ENCODE results near the gene CISD3. TPM values are rescaled to one million over a fixed set of nuclear protein-coding genes. Genes with fewer than 3 reads are reported as not detected.
"Not testable (repeated sequence)": the region's sequence is repeated elsewhere in the genome, so short reads cannot be mapped to it uniquely, and the experiment has no call there.

CISD3 gene
- total and polyA plus RNA-seq, 5 donors: 43.7 to 78.1 (median 71.1) TPM

DNA sequence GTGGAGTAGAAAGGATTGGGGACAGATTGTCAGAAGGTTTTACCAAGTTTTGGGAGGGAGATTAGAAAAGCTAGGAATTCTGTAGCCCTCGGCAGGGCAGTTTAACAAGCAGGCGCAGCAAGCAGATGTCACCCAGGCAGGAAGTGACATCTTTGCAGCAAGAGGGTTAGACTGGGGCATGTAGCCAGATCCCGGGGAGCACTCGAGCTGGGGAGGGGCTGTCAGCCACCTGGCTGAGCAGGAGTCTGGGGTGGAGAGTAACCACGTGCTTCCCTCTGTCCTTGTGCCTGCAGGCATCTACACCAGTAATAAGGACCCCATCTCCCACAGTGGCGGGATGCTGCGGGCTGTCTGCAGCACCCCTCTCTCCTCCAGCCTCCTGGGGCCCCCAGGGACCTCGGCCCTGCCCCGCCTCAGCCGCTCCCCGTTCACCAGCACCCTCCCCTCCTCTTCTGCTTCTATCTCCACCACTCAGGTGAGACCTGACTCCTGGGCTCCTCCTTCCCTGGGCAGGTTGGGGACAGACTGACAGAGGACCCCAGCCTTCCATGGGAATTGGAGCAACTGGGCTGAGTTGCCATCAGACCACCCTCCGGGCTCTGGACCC, 12.9 kb upstream of the CISD3 start:
- intact Hi-C loops (cut with DNase I): no loop called here
- ATAC-seq: no peak
- no peak for DNase-seq
- Histone ChIP-seq H3K4me1 (ENCODE audit: control insufficient read depth, insufficient read depth, low read length) (no peaks in the 10 kb centered on the region), H3K27ac (ENCODE audit: low read length) (no peak overlapping the region), H3K27me3 (ENCODE audit: control insufficient read depth, insufficient read depth) (no peaks in the 10 kb centered on the region), H3K4me3 (ENCODE audit: low read length) (no peak overlapping the region), H3K9me3 (ENCODE audit: control insufficient read depth, low read length) (no peaks in the 10 kb centered on the region)
- WGBS: 82% methylated on average over 12 of the region's 12 CpGs

DNA sequence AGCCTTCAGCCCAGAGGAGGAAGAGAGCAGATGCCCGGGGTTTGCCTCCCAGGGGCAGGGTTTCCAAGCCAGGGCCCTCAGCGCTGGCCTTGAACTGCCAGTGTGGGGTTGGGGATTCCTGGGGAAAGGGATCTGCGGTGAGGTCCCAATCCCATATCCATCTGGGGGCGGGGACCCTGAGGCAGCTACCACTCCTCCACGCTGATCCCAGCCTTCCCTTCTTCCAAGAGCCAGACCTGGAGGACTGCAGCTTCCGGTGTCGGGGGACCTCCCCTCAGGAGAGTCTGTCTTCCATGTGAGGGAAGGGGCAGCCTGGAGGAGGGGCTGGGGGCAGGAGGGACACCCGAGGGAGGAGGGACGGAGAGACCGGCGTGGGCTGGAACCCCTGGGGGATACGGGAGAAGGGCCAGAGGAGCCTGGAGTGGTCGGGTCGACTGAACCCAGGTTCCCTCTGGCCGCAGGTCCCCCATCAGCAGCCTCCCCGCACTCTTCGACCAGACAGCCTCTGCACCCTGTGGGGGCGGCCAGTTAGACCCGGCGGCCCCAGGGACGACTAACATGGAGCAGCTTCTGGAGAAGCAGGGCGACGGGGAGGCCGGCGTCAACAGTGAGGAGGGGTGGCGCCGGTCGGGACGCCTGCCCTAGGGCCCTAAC, 10.7 kb upstream of the CISD3 start:
- peak in 1 of 2 donors; percentile 1 for ATAC-seq
- no peak overlapping the region for H3K4me3 ChIP-seq (ENCODE audit: low read length)
- intact Hi-C loops (cut with DNase I): no loop called here
- DNase-seq: peak in 1 of 3 donors; percentile 13
- H3K4me1 ChIP-seq (ENCODE audit: control insufficient read depth, insufficient read depth, low read length): no peaks in the 10 kb centered on the region
- no peaks in the 10 kb centered on the region for H3K9me3 ChIP-seq (ENCODE audit: control insufficient read depth, low read length)
- H3K27ac ChIP-seq (ENCODE audit: low read length): no peak overlapping the region
- WGBS: 83% methylated on average over 29 of the region's 29 CpGs
- no peaks in the 10 kb centered on the region for H3K27me3 ChIP-seq (ENCODE audit: control insufficient read depth, insufficient read depth)

DNA sequence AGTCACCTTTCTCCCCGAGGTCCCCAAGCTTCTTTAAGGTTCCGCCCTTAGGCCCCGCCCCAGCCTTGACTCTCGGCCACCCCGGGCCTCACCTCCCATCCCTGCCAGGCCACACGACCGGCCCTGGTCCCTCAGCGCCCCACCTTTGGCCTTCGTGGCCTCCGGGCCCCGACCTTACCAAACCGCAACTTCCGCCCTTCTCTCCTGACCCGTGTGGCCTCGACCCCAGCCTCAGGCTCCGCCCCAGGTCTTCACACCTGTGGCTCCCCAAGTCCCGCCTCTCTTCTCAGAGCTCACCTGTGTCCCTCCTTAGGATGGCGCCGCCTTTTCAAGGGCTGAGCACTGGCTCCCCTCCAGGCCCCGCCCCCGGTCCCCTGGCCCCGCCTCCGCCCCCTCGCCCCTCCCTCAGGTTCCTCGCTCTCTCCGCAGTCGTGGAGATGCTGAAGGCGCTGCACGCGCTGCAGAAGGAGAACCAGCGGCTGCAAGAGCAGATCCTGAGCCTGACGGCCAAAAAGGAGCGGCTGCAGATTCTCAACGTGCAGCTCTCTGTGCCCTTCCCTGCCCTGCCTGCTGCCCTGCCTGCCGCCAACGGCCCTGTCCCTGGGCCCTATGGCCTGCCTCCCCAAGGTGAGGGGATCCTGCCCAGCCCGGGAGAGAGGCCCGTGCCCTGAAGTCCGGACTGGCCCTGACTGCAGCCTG, 10.0 kb upstream of the CISD3 start:
- intact Hi-C loops (cut with DNase I): no loop called here
- ATAC-seq: peak in 1 of 2 donors; percentile 3
- 72% methylated on average over 39 of the region's 39 CpGs for WGBS

DNA sequence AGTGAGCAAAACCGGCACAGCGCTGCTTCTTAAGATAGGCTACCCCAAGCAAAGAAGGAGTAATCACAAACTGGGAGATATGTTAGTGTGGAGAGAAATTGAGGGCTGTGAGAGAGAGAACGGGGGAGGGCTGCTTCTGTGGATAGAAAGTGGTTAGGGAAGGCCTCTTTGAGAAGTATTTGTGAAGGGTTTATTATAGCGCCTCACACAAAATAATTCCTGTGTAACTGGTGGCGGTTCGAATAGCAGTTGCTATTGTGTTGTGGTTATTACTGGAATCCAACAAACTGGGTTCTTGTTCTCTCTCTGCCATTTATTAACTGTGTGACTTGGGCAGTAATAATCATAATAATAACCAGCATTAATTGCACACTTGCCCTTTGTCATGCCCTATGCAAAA, 9.2 kb upstream of the CISD3 start:
- ATAC-seq (no peak), DNase-seq (no peak)
- no peak overlapping the region for H3K27ac ChIP-seq (ENCODE audit: low read length)
- H3K9me3 ChIP-seq (ENCODE audit: control insufficient read depth, low read length): no peaks in the 10 kb centered on the region
- no peaks in the 10 kb centered on the region for H3K27me3 ChIP-seq (ENCODE audit: control insufficient read depth, insufficient read depth)
- H3K4me3 ChIP-seq (ENCODE audit: low read length): no peak overlapping the region
- H3K4me1 ChIP-seq (ENCODE audit: control insufficient read depth, insufficient read depth, low read length): no peaks in the 10 kb centered on the region
- whole genome bisulfite sequencing: 86% methylated on average over 6 of the region's 6 CpGs
- intact Hi-C loops (cut with DNase I): no loop called here

More for the DNA sequence above, 10.0 kb upstream of the CISD3 start:
- no peak for DNase-seq
- Histone ChIP-seq H3K4me3 (ENCODE audit: low read length) (no peak overlapping the region), H3K27ac (ENCODE audit: low read length) (no peak overlapping the region), H3K27me3 (ENCODE audit: control insufficient read depth, insufficient read depth) (no peaks in the 10 kb centered on the region), H3K4me1 (ENCODE audit: control insufficient read depth, insufficient read depth, low read length) (no peaks in the 10 kb centered on the region), H3K9me3 (ENCODE audit: control insufficient read depth, low read length) (no peaks in the 10 kb centered on the region)

DNA sequence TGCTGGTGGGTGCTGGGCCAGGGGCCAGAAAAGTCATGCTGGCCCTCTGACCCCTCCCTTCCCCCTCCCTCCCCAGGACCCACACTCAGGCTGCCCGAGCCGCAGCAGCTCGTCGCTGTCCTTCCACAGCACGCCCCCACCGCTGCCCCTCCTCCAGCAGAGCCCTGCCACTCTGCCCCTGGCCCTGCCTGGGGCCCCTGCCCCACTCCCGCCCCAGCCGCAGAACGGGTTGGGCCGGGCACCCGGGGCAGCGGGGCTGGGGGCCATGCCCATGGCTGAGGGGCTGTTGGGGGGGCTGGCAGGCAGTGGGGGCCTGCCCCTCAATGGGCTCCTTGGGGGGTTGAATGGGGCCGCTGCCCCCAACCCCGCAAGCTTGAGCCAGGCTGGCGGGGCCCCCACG, 8.3 kb upstream of the CISD3 start:
- DNase-seq (no peak), ATAC-seq (no peak)
- 92% methylated on average over 16 of the region's 16 CpGs for WGBS
- no peaks in the 10 kb centered on the region for H3K4me1 ChIP-seq (ENCODE audit: control insufficient read depth, insufficient read depth, low read length)
- intact Hi-C loops (cut with DNase I): no loop called here
- H3K27me3 ChIP-seq (ENCODE audit: control insufficient read depth, insufficient read depth): no peaks in the 10 kb centered on the region
- H3K27ac ChIP-seq (ENCODE audit: low read length): no peak overlapping the region
- no peak overlapping the region for H3K4me3 ChIP-seq (ENCODE audit: low read length)
- H3K9me3 ChIP-seq (ENCODE audit: control insufficient read depth, low read length): no peaks in the 10 kb centered on the region

DNA sequence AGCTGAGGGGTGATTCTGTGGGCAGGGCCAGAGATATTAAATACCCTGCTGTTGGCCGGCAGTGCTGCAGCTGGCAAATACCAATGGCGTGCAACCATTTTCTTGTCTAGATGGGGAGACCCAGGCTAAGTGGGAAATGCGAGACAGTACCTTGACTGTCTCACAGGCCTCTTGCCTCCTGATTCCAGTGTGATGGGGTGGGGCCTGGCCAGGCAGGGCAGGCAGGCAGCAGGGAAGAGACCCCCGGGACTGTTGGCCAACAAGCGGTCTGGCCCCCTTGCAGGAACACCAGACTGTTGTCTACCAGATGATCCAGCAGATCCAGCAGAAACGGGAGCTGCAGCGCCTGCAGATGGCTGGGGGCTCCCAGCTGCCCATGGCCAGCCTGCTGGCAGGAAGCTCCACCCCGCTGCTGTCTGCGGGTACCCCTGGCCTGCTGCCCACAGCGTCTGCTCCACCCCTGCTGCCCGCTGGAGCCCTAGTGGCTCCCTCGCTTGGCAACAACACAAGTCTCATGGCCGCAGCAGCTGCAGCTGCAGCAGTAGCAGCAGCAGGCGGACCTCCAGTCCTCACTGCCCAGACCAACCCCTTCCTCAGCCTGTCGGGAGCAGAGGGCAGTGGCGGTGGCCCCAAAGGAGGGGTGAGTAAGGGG, 5.7 kb upstream of the CISD3 start:
- H3K9me3 ChIP-seq (ENCODE audit: control insufficient read depth, low read length): no peaks in the 10 kb centered on the region
- ATAC-seq: peak; percentile 12 to 46
- H3K27me3 ChIP-seq (ENCODE audit: control insufficient read depth, insufficient read depth): no peaks in the 10 kb centered on the region
- H3K4me1 ChIP-seq (ENCODE audit: control insufficient read depth, insufficient read depth, low read length): no peaks in the 10 kb centered on the region
- H3K4me3 ChIP-seq (ENCODE audit: low read length): no peak overlapping the region
- DNase-seq: peak; percentile 63 to 92 (median 86)
- intact Hi-C loops (cut with DNase I): no loop called here
- H3K27ac ChIP-seq (ENCODE audit: low read length): peak overlapping the region; percentile 8
- 50% methylated on average over 16 of the region's 16 CpGs for WGBS

DNA sequence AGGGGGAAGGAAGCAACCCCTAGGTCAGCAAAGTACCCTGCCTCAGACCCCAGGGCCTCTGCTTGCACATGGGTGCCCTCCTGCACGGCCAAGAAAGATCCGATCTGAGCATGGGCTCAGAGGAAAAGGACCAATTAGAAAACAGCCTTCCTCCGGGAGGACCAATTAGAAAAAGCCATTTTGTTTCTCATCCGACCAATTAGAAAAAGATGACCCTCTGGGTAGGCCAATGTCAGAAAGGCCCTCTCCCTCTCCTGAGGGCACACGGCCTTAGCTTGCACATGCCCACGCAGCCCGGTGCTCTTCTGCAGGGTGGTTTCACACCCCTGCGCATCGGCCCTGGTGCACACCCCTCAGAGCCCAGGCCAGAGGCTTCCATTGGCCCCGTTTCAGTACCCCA, 5.1 kb upstream of the CISD3 start:
- DNase-seq (no peak), ATAC-seq (peak in 1 of 2 donors; percentile 4)
- no peak overlapping the region for H3K27ac ChIP-seq (ENCODE audit: low read length)
- no peaks in the 10 kb centered on the region for H3K9me3 ChIP-seq (ENCODE audit: control insufficient read depth, low read length)
- H3K27me3 ChIP-seq (ENCODE audit: control insufficient read depth, insufficient read depth): no peaks in the 10 kb centered on the region
- no peaks in the 10 kb centered on the region for H3K4me1 ChIP-seq (ENCODE audit: control insufficient read depth, insufficient read depth, low read length)
- intact Hi-C loops (cut with DNase I): no loop called here
- 61% methylated on average over 10 of the region's 10 CpGs for WGBS
- no peak overlapping the region for H3K4me3 ChIP-seq (ENCODE audit: low read length)

DNA sequence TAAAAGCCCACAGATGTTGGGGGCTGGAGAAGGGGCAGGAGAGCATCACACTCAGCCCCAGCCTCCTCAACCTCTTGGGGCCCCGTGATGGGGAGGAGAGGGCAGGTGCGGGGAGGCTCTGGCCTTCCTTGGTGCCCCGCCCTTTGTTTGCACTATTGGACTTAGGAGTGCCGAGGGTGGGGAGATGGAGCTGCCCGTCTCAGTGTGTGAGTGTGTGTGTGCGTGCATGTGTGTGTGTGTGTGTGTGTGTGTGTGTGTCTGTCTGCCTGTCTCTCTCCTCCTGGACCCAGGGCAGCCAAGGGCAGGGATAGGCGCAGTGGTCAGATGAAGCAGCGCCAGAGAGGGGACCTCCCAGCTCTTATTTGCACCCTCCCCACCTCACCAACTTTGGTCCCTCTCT, 4.0 kb upstream of the CISD3 start:
- H3K9me3 ChIP-seq (ENCODE audit: control insufficient read depth, low read length); intact Hi-C loops (cut with DNase I); H3K4me1 ChIP-seq (ENCODE audit: control insufficient read depth, insufficient read depth, low read length); H3K27me3 ChIP-seq (ENCODE audit: control insufficient read depth, insufficient read depth); H3K27ac ChIP-seq (ENCODE audit: low read length); ATAC-seq; H3K4me3 ChIP-seq (ENCODE audit: low read length): not testable (repeated sequence)
- 75% methylated on average over 8 of the region's 8 CpGs for WGBS
- peak in 1 of 3 donors; percentile 53 for DNase-seq

DNA sequence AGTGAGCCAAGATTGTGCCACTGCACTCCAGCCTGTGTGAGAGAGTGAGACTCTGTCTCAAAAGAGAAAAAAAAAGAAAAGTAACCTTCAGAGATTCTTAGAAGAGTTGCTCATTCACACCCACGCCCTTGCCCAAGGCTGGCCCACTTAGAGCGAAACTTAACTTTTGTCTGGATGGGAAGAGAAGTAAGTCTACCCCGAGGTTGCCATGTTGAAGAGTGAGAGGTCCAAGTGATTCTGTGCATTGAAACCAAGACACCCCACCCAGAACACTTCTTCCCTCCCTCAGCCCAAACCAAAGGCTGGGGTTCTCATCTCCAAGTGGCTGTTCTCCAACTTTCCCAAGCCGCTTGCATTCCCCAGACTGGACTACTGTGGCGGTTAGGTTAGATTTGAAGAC, 2.4 kb upstream of the CISD3 start:
- intact Hi-C loops (cut with DNase I): no loop called here
- no peak for DNase-seq
- Histone ChIP-seq H3K4me1 (ENCODE audit: control insufficient read depth, insufficient read depth, low read length) (peaks cover 2% of the 10 kb centered on the region), H3K4me3 (ENCODE audit: low read length) (no peak overlapping the region), H3K9me3 (ENCODE audit: control insufficient read depth, low read length) (no peaks in the 10 kb centered on the region), H3K27ac (ENCODE audit: low read length) (no peak overlapping the region), H3K27me3 (ENCODE audit: control insufficient read depth, insufficient read depth) (no peaks in the 10 kb centered on the region)
- no peak for ATAC-seq
- 91% methylated on average over 5 of the region's 5 CpGs for WGBS

DNA sequence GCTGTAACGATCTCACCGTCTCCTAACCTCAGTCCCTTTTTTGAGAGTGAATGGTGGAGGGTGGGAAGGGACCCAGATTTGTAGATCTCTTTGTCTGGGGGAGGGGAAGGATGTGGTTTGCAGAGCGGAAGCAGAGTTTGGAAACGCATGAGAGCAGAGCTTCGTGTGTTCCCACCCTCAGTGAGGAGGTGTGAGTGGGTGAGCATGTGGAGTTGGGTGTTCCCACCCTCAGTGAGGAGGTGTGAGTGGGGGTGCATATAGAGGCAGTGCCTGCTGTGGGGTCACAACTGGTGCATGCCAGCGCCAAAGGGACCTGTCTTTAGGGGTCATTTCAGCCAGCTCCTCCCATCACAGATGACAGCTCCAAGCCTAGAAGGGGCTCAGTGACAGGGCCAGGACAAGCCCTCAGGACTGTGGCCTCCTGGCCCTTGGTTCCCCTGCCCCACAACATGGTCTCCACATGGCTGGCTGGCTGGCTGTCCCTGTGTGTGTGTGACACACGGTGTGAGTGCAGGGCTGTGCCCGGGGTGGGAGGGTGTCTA, 1.8 kb upstream of the CISD3 start:
- Histone ChIP-seq H3K4me3 (ENCODE audit: low read length) (no peak overlapping the region), H3K27me3 (ENCODE audit: control insufficient read depth, insufficient read depth) (no peaks in the 10 kb centered on the region), H3K9me3 (ENCODE audit: control insufficient read depth, low read length) (no peaks in the 10 kb centered on the region), H3K4me1 (ENCODE audit: control insufficient read depth, insufficient read depth, low read length) (peaks cover 2% of the 10 kb centered on the region), H3K27ac (ENCODE audit: low read length) (no peak overlapping the region)
- ATAC-seq (no peak), DNase-seq (peak in 1 of 3 donors; percentile 69)
- intact Hi-C loops (cut with DNase I): no loop called here
- 68% methylated on average over 8 of the region's 8 CpGs for WGBS

Measured in right cardiac atrium (tissue), 5 donors.